Activated naive CD4-positive, alpha-beta T cell treated with anti-CD3 and anti-CD28 coated beads, Interleukin-2, amount 50 U/mL, for 72 hours (primary cell): ENCODE results near the gene SNAPC2. TPM values are rescaled to one million over a fixed set of nuclear protein-coding genes. Genes with fewer than 3 reads are reported as not detected.
"Not testable (repeated sequence)": the region's sequence is repeated elsewhere in the genome, so short reads cannot be mapped to it uniquely, and the experiment has no call there.

Experiments used
- ATAC-seq, 2 donors: fragments of 150-1000 bp; cut with Tn5 transposase; 2 replicates each; pipeline ENCODE4 v1.10.0; 2021; ENCODE audit warnings: mild to moderate bottlenecking in 2 of 2, moderate library complexity in 2 of 2
- DNase-seq, 2 donors: peaks; one replicate each; pipeline ENCODE4 v3.0.0; 2021 to 2022; ENCODE audit warnings: low spot score in 2 of 2
- H3K27ac Mint-ChIP-seq, 2 donors: one replicate each; pipeline ENCODE4 v1.8.0; 2022; ENCODE audit warnings: mild to moderate bottlenecking in 2 of 2, mixed read lengths in 2 of 2
- H3K36me3 Mint-ChIP-seq, 2 donors: one replicate each; pipeline ENCODE4 v1.8.0; 2022; ENCODE audit warnings: mixed read lengths in 2 of 2
- H3K9me3 Mint-ChIP-seq, 2 donors: one replicate each; pipeline ENCODE4 v1.8.0; 2022; ENCODE audit warnings: mixed read lengths in 2 of 2
- total RNA-seq, 2 donors: library from RNA; stranded (reverse); gene quantifications; one replicate each; pipeline ENCODE4 v1.2.3, GENCODE V29; 2022

SNAPC2 gene
- total RNA-seq, 2 donors from 2014 or later: 16.0 to 22.0 TPM

- no peak overlapping the region for H3K27ac Mint-ChIP-seq
- DNase-seq (no peak), ATAC-seq (no peak)
- no peaks in the 10 kb centered on the region for H3K36me3 Mint-ChIP-seq
- no peaks in the 10 kb centered on the region for H3K9me3 Mint-ChIP-seq
Observed at GRCh38 chr19:7932930-7933300, 12.8 kb downstream of the SNAPC2 start.

GRCh38 chr19:7933411-7933810, 13.3 kb downstream of the SNAPC2 start:
- ATAC-seq: no peak
- Mint-ChIP-seq H3K36me3 (no peaks in the 10 kb centered on the region), H3K27ac (no peak overlapping the region), H3K9me3 (no peaks in the 10 kb centered on the region)
- DNase-seq: no peak

- Mint-ChIP-seq H3K36me3 (no peaks in the 10 kb centered on the region), H3K9me3 (no peaks in the 10 kb centered on the region), H3K27ac (no peak overlapping the region)
- DNase-seq (no peak), ATAC-seq (no peak)
Observed at GRCh38 chr19:7933828-7934725, 13.9 kb downstream of the SNAPC2 start.

GRCh38 chr19:7934766-7935165, 14.6 kb downstream of the SNAPC2 start:
- ATAC-seq (no peak), DNase-seq (no peak)
- Mint-ChIP-seq H3K36me3 (no peaks in the 10 kb centered on the region), H3K27ac (no peak overlapping the region), H3K9me3 (no peaks in the 10 kb centered on the region)

- Mint-ChIP-seq H3K27ac (no peak overlapping the region), H3K9me3 (no peaks in the 10 kb centered on the region), H3K36me3 (peaks cover 10 to 20% of the 10 kb centered on the region in 2 donors)
- ATAC-seq: no peak
- no peak for DNase-seq
Observed at GRCh38 chr19:7940841-7941240, 20.7 kb downstream of the SNAPC2 start.

- Mint-ChIP-seq H3K9me3 (no peaks in the 10 kb centered on the region), H3K36me3 (peaks cover 10 to 20% of the 10 kb centered on the region in 2 donors), H3K27ac (peak overlapping the region; percentile 97 to 98)
- ATAC-seq (no peak), DNase-seq (no peak)
Observed at GRCh38 chr19:7941895-7942596, 21.9 kb downstream of the SNAPC2 start.

- Mint-ChIP-seq H3K27ac (peak overlapping the region; percentile 97 to 98), H3K9me3 (no peaks in the 10 kb centered on the region), H3K36me3 (peaks cover 10 to 20% of the 10 kb centered on the region in 2 donors)
- peak in 1 of 2 donors; percentile 38 for DNase-seq
- peak; percentile 11 to 17 for ATAC-seq
Observed at GRCh38 chr19:7942981-7943443, 22.9 kb downstream of the SNAPC2 start.

- DNase-seq: peak; percentile 97 to 99
- Mint-ChIP-seq H3K27ac (peak within 1 kb of the TSS; percentile 97 to 98), H3K36me3 (peaks cover 10 to 20% of the 10 kb centered on the region in 2 donors), H3K9me3 (no peaks in the 10 kb centered on the region)
- ATAC-seq: peak; percentile 97 to 98
Observed at GRCh38 chr19:7943444-7944176, 23.5 kb downstream of the SNAPC2 start, which contains the start of gene TIMM44. Gene TIMM44 (minus strand): TSS chr19:7943666. CDS start chr19:7943651, 15 bp downstream.

- Mint-ChIP-seq H3K9me3 (no peaks in the 10 kb centered on the region), H3K27ac (peak overlapping the region; percentile 97 to 98), H3K36me3 (peaks cover 10 to 20% of the 10 kb centered on the region in 2 donors)
- DNase-seq (peak; percentile 82 to 88), ATAC-seq (peak; percentile 47 to 48)
Observed at GRCh38 chr19:7944177-7944761, 24.1 kb downstream of the SNAPC2 start.

- Mint-ChIP-seq H3K36me3 (peaks cover 0 to 6% of the 10 kb centered on the region in 2 donors), H3K9me3 (no peaks in the 10 kb centered on the region)
Observed at GRCh38 chr19:7947939-7948338, 27.8 kb downstream of the SNAPC2 start.

GRCh38 chr19:7953060-7953459, 32.9 kb downstream of the SNAPC2 start:
- ATAC-seq: no peak
- H3K27ac Mint-ChIP-seq: peak overlapping the region; percentile 50 to 68
- no peak for DNase-seq
- H3K36me3 Mint-ChIP-seq: no peaks in the 10 kb centered on the region
- no peaks in the 10 kb centered on the region for H3K9me3 Mint-ChIP-seq

More at GRCh38 chr19:7947939-7948338, 27.8 kb downstream of the SNAPC2 start:
- DNase-seq (no peak), ATAC-seq (no peak)
- no peak overlapping the region for H3K27ac Mint-ChIP-seq

GRCh38 chr19:7953576-7953975, 33.4 kb downstream of the SNAPC2 start:
- H3K36me3 Mint-ChIP-seq: no peaks in the 10 kb centered on the region
- no peak for ATAC-seq
- DNase-seq: no peak
- H3K9me3 Mint-ChIP-seq: no peaks in the 10 kb centered on the region
- H3K27ac Mint-ChIP-seq: no peak overlapping the region

GRCh38 chr19:7955696-7956095, 35.6 kb downstream of the SNAPC2 start:
- ATAC-seq (no peak), DNase-seq (no peak)
- Mint-ChIP-seq H3K9me3 (no peaks in the 10 kb centered on the region), H3K36me3 (no peaks in the 10 kb centered on the region), H3K27ac (no peak overlapping the region)

GRCh38 chr19:7959211-7959610, 39.1 kb downstream of the SNAPC2 start:
- ATAC-seq (no peak), DNase-seq (no peak)
- Mint-ChIP-seq H3K9me3 (no peaks in the 10 kb centered on the region), H3K27ac (no peak overlapping the region), H3K36me3 (no peaks in the 10 kb centered on the region)

- H3K36me3 Mint-ChIP-seq, ATAC-seq, H3K9me3 Mint-ChIP-seq, H3K27ac Mint-ChIP-seq, DNase-seq: not testable (repeated sequence)
Observed at GRCh38 chr19:7961082-7961481, 40.9 kb downstream of the SNAPC2 start.

GRCh38 chr19:7961920-7962626, 41.9 kb downstream of the SNAPC2 start:
- Mint-ChIP-seq H3K27ac (peak overlapping the region in 1 of 2 donors; percentile 88), H3K36me3 (no peaks in the 10 kb centered on the region), H3K9me3 (no peaks in the 10 kb centered on the region)
- ATAC-seq (no peak), DNase-seq (no peak)
